Body of pancreas (tissue), 4 donors: Measurements from ENCODE around the gene ZNF638.
"Not testable (repeated sequence)": the region's sequence is repeated elsewhere in the genome, so short reads cannot be mapped to it uniquely, and the experiment has no call there.

Experiments used
- CTCF ChIP-seq, 7 experiments: fragments of 450-650 bp in 4 of 7; fragments of 200-600 bp in 3 of 7; sonication (generic) in 3 of 7; IDR thresholded peaks; one replicate each; pipeline ENCODE4 v1.5.1; 2016 to 2019; ENCODE audit warnings: antibody characterized with exemption in 7 of 7
- POLR2A ChIP-seq, 3 donors: fragments of 450-650 bp; IDR thresholded peaks; one replicate each; pipeline ENCODE4 v1.6.1; 2016; ENCODE audit warnings: antibody characterized with exemption in 3 of 3, mild to moderate bottlenecking in 2 of 3

- not testable (repeated sequence) for TF ChIP-seq CTCF, POLR2A (IDR thresholded peaks at IDR 0.05)
Observed at GRCh38 chr2:71416866-71417265, 85.3 kb downstream of the ZNF638 start.
